Hematopoietic multipotent progenitor cell treated with erythropoietin and hydrocortisone succinate and interleukin-3 and kit ligand, for 6 days (in vitro differentiated cells): Measurements from ENCODE around the gene MTM1.
A peak's percentile ranks its signal among the peaks of the same experiment; 100 is the strongest.

Experiments used
- DNase-seq: peaks from one replicate; pipeline ENCODE4 v3.0.0-alpha.2; 2015

MTM1 gene

GRCh38 chrX:150568320-150569154, at the start of gene MTM1:
TSS of gene MTM1 (plus strand) at chrX:150568621. CDS start at chrX:150592615, 23,994 bp downstream.
- peak; percentile 95 for DNase-seq

- DNase-seq = no peak
Measured at GRCh38 chrX:150522494-150522893, 45.9 kb upstream of the MTM1 start.

GRCh38 chrX:150525061-150525919, 43.1 kb upstream of the MTM1 start:
- no peak for DNase-seq

GRCh38 chrX:150526692-150527091, 41.7 kb upstream of the MTM1 start:
- no peak for DNase-seq

- no peak for DNase-seq
Measured at GRCh38 chrX:150527108-150527507, 41.3 kb upstream of the MTM1 start.

- DNase-seq = no peak
Measured at GRCh38 chrX:150529587-150529986, 38.8 kb upstream of the MTM1 start.

- DNase-seq = no peak
Measured at GRCh38 chrX:150530821-150531220, 37.6 kb upstream of the MTM1 start.

GRCh38 chrX:150531467-150531866, 37.0 kb upstream of the MTM1 start:
- DNase-seq = no peak

GRCh38 chrX:150533863-150534262, 34.6 kb upstream of the MTM1 start:
- DNase-seq = no peak

- DNase-seq = no peak
Measured at GRCh38 chrX:150536455-150537116, 31.8 kb upstream of the MTM1 start.

GRCh38 chrX:150537851-150538250, 30.6 kb upstream of the MTM1 start:
- DNase-seq = no peak

- DNase-seq = no peak
Measured at GRCh38 chrX:150540965-150541364, 27.5 kb upstream of the MTM1 start.

- no peak for DNase-seq
Measured at GRCh38 chrX:150542846-150543229, 25.6 kb upstream of the MTM1 start.

- no peak for DNase-seq
Measured at GRCh38 chrX:150543230-150544155, 24.9 kb upstream of the MTM1 start.

GRCh38 chrX:150544222-150544787, 24.1 kb upstream of the MTM1 start:
- DNase-seq = peak; percentile 51

GRCh38 chrX:150544835-150545770, 23.3 kb upstream of the MTM1 start:
- DNase-seq = no peak

- DNase-seq = peak; percentile 37
Measured at GRCh38 chrX:150546711-150547153, 21.7 kb upstream of the MTM1 start.

- DNase-seq = peak; percentile 52
Measured at GRCh38 chrX:150547375-150548115, 20.9 kb upstream of the MTM1 start.

GRCh38 chrX:150548251-150548650, 20.2 kb upstream of the MTM1 start:
- no peak for DNase-seq

GRCh38 chrX:150548684-150549083, 19.7 kb upstream of the MTM1 start:
- DNase-seq = peak; percentile 43
